GM19324 (cell line): ENCODE results near the gene DIAPH3.

Source experiments
- ATAC-seq: cut with Tn5 transposase; IDR thresholded peaks from one replicate; pipeline ENCODE4 v1.9.1; 2021; ENCODE audit warnings: mild to moderate bottlenecking, moderate library complexity; ENCODE audit not compliant: unreplicated experiment, low FRiP score

Gene DIAPH3

GRCh38 chr13:60035874-60036273, 127.9 kb downstream of the DIAPH3 start:
- no peak for ATAC-seq

- ATAC-seq: no peak
Observed at GRCh38 chr13:60032851-60033250, 130.9 kb downstream of the DIAPH3 start.

GRCh38 chr13:60028021-60028420, 135.7 kb downstream of the DIAPH3 start:
- no peak for ATAC-seq

- ATAC-seq: no peak
Observed at GRCh38 chr13:60026286-60026685, 137.4 kb downstream of the DIAPH3 start.

GRCh38 chr13:60020288-60020687, 143.4 kb downstream of the DIAPH3 start:
- no peak for ATAC-seq

GRCh38 chr13:60019119-60019993, 144.4 kb downstream of the DIAPH3 start:
- peak; percentile 75 for ATAC-seq

- ATAC-seq: no peak
Observed at GRCh38 chr13:60018536-60018935, 145.2 kb downstream of the DIAPH3 start.

- ATAC-seq: no peak
Observed at GRCh38 chr13:60016229-60016628, 147.5 kb downstream of the DIAPH3 start.

- ATAC-seq: no peak
Observed at GRCh38 chr13:60013166-60013565, 150.6 kb downstream of the DIAPH3 start.

- no peak for ATAC-seq
Observed at GRCh38 chr13:60012488-60012887, 151.2 kb downstream of the DIAPH3 start.

GRCh38 chr13:60009300-60010253, 154.2 kb downstream of the DIAPH3 start:
- no peak for ATAC-seq

- ATAC-seq: no peak
Observed at GRCh38 chr13:60001889-60002288, 161.8 kb downstream of the DIAPH3 start.

GRCh38 chr13:60000976-60001375, 162.8 kb downstream of the DIAPH3 start:
- no peak for ATAC-seq

- no peak for ATAC-seq
Observed at GRCh38 chr13:60000081-60000480, 163.6 kb downstream of the DIAPH3 start.

GRCh38 chr13:59997976-59998375, 165.8 kb downstream of the DIAPH3 start:
- ATAC-seq: no peak

- no peak for ATAC-seq
Observed at GRCh38 chr13:59996461-59996980, 167.2 kb downstream of the DIAPH3 start.

- ATAC-seq: no peak
Observed at GRCh38 chr13:59991395-59991794, 172.3 kb downstream of the DIAPH3 start.

- no peak for ATAC-seq
Observed at GRCh38 chr13:59982631-59983382, 180.9 kb downstream of the DIAPH3 start.

GRCh38 chr13:59979589-59979988, 184.1 kb downstream of the DIAPH3 start:
- ATAC-seq: no peak

GRCh38 chr13:59978862-59979261, 184.9 kb downstream of the DIAPH3 start:
- no peak for ATAC-seq
